ENCODE data around the gene PPP1R12A.

The PPP1R12A gene

DNA sequence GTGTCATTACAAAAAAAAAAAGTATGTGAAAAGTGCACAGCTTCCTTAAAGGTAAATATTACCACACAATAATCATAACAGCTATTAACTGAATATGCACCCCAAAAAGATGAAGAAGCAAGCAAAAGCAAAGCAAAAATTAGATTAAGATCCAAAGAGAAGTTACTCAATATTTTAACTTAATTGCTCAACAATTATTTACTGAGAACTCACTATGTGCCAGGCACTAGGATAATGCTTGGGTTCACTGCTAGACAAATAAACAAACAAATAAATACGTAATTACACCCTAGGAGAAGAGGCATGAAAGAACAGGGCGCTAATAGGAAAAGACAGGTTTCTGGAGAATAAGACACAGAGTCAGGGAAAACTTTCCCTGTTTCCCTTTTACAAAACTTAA is 33.4 kb downstream of the PPP1R12A start:
- H3K9ac ChIP-seq (ENCODE audit: low read length): no peak overlapping the region
- H3K36me3 ChIP-seq (ENCODE audit: control insufficient read depth, insufficient read depth, low read length): no peaks in the 10 kb centered on the region
- no peak overlapping the region for H3K27ac ChIP-seq (ENCODE audit: low read depth, low read length)
- H3K4me1 ChIP-seq (ENCODE audit: control insufficient read depth, insufficient read depth, low read length): peaks cover 19% of the 10 kb centered on the region
- no peaks in the 10 kb centered on the region for H3K27me3 ChIP-seq (ENCODE audit: control insufficient read depth, insufficient read depth, low read length)
- H3K4me3 ChIP-seq (ENCODE audit: low read length): no peak overlapping the region

GRCh38 chr12:79900951-79901350 is 33.9 kb downstream of the PPP1R12A start:
- Histone ChIP-seq H3K4me1 (ENCODE audit: control insufficient read depth, insufficient read depth, low read length) (peaks cover 19% of the 10 kb centered on the region), H3K27ac (ENCODE audit: low read depth, low read length) (no peak overlapping the region), H3K4me3 (ENCODE audit: low read length) (no peak overlapping the region), H3K27me3 (ENCODE audit: control insufficient read depth, insufficient read depth, low read length) (no peaks in the 10 kb centered on the region), H3K9ac (ENCODE audit: low read length) (no peak overlapping the region), H3K36me3 (ENCODE audit: control insufficient read depth, insufficient read depth, low read length) (no peaks in the 10 kb centered on the region)

- Histone ChIP-seq H3K27me3 (ENCODE audit: control insufficient read depth, insufficient read depth, low read length) (no peaks in the 10 kb centered on the region), H3K4me3 (ENCODE audit: low read length) (no peak overlapping the region), H3K9ac (ENCODE audit: low read length) (no peak overlapping the region), H3K4me1 (ENCODE audit: control insufficient read depth, insufficient read depth, low read length) (peaks cover 16% of the 10 kb centered on the region), H3K36me3 (ENCODE audit: control insufficient read depth, insufficient read depth, low read length) (no peaks in the 10 kb centered on the region), H3K27ac (ENCODE audit: low read depth, low read length) (no peak overlapping the region)
Observed at GRCh38 chr12:79900199-79900598, 34.7 kb downstream of the PPP1R12A start.

- Histone ChIP-seq H3K9ac (ENCODE audit: low read length) (no peak overlapping the region), H3K27ac (ENCODE audit: low read depth, low read length) (no peak overlapping the region), H3K36me3 (ENCODE audit: control insufficient read depth, insufficient read depth, low read length) (no peaks in the 10 kb centered on the region), H3K4me3 (ENCODE audit: low read length) (no peak overlapping the region), H3K27me3 (ENCODE audit: control insufficient read depth, insufficient read depth, low read length) (no peaks in the 10 kb centered on the region), H3K4me1 (ENCODE audit: control insufficient read depth, insufficient read depth, low read length) (peaks cover 21% of the 10 kb centered on the region)
Observed at GRCh38 chr12:79897617-79898016, 37.3 kb downstream of the PPP1R12A start.

GRCh38 chr12:79895804-79896203 is 39.1 kb downstream of the PPP1R12A start:
- H3K9ac ChIP-seq (ENCODE audit: low read length): no peak overlapping the region
- no peak overlapping the region for H3K4me3 ChIP-seq (ENCODE audit: low read length)
- H3K27me3 ChIP-seq (ENCODE audit: control insufficient read depth, insufficient read depth, low read length): no peaks in the 10 kb centered on the region
- H3K27ac ChIP-seq (ENCODE audit: low read depth, low read length): no peak overlapping the region
- peaks cover 10% of the 10 kb centered on the region for H3K4me1 ChIP-seq (ENCODE audit: control insufficient read depth, insufficient read depth, low read length)
- no peaks in the 10 kb centered on the region for H3K36me3 ChIP-seq (ENCODE audit: control insufficient read depth, insufficient read depth, low read length)

DNA sequence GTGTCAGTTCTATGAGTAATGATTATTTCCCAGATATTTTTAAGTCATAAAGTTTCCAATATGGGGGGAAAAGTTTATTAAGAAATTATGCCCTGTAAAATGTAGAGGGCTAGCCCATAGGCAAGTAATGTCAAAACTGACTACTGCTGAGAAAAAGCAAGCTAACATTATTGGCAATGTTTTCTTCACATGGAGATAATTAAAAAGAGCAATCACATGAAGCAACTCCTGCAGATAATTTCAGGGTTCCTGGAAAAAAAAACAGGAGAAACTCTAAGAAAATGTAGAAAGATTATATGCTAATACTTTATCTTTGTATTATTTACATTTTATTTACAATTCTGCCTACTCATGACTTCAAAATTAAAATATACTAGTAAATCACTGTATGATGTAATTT is 39.8 kb downstream of the PPP1R12A start:
- Histone ChIP-seq H3K27ac (ENCODE audit: low read depth, low read length) (no peak overlapping the region), H3K27me3 (ENCODE audit: control insufficient read depth, insufficient read depth, low read length) (no peaks in the 10 kb centered on the region)

GRCh38 chr12:79891506-79892162 is 43.3 kb downstream of the PPP1R12A start:
- no peak overlapping the region for H3K27ac ChIP-seq (ENCODE audit: low read depth, low read length)
- no peak overlapping the region for H3K4me3 ChIP-seq (ENCODE audit: low read length)
- peaks cover 20% of the 10 kb centered on the region for H3K4me1 ChIP-seq (ENCODE audit: control insufficient read depth, insufficient read depth, low read length)
- H3K27me3 ChIP-seq (ENCODE audit: control insufficient read depth, insufficient read depth, low read length): no peaks in the 10 kb centered on the region
- H3K9ac ChIP-seq (ENCODE audit: low read length): no peak overlapping the region
- no peaks in the 10 kb centered on the region for H3K36me3 ChIP-seq (ENCODE audit: control insufficient read depth, insufficient read depth, low read length)

More for the DNA sequence above, 39.8 kb downstream of the PPP1R12A start:
- Histone ChIP-seq H3K4me3 (ENCODE audit: low read length) (no peak overlapping the region), H3K9ac (ENCODE audit: low read length) (no peak overlapping the region), H3K4me1 (ENCODE audit: control insufficient read depth, insufficient read depth, low read length) (peaks cover 10% of the 10 kb centered on the region), H3K36me3 (ENCODE audit: control insufficient read depth, insufficient read depth, low read length) (no peaks in the 10 kb centered on the region)

DNA sequence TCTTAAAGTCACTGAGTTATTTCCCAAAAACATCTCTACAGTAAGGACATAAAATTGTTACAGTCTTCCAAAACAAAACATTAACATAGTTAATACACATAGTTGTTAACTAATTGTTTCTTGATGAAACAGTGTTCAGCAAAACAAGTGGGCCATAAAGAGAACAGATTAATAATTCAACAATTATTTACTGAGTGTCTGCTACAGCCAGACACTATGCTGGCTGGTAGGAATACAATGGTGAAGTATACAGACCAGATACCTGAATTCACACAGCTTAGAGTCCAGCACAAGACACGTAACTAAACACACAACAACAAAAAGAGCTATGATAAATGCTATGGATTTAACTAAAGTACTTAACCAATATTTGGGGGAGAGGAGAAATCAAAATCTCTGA is 47.0 kb downstream of the PPP1R12A start:
- H3K27me3 ChIP-seq (ENCODE audit: control insufficient read depth, insufficient read depth, low read length): no peaks in the 10 kb centered on the region
- H3K36me3 ChIP-seq (ENCODE audit: control insufficient read depth, insufficient read depth, low read length): no peaks in the 10 kb centered on the region
- H3K27ac ChIP-seq (ENCODE audit: low read depth, low read length): no peak overlapping the region
- H3K4me3 ChIP-seq (ENCODE audit: low read length): no peak overlapping the region
- no peak overlapping the region for H3K9ac ChIP-seq (ENCODE audit: low read length)
- H3K4me1 ChIP-seq (ENCODE audit: control insufficient read depth, insufficient read depth, low read length): peaks cover 26% of the 10 kb centered on the region

GRCh38 chr12:79886917-79887519 is 47.9 kb downstream of the PPP1R12A start:
- Histone ChIP-seq H3K9ac (ENCODE audit: low read length) (no peak overlapping the region), H3K27ac (ENCODE audit: low read depth, low read length) (no peak overlapping the region), H3K4me1 (ENCODE audit: control insufficient read depth, insufficient read depth, low read length) (peaks cover 26% of the 10 kb centered on the region), H3K36me3 (ENCODE audit: control insufficient read depth, insufficient read depth, low read length) (no peaks in the 10 kb centered on the region), H3K4me3 (ENCODE audit: low read length) (no peak overlapping the region), H3K27me3 (ENCODE audit: control insufficient read depth, insufficient read depth, low read length) (no peaks in the 10 kb centered on the region)

- Histone ChIP-seq H3K36me3 (ENCODE audit: control insufficient read depth, insufficient read depth, low read length) (no peaks in the 10 kb centered on the region), H3K27ac (ENCODE audit: low read depth, low read length) (no peak overlapping the region), H3K27me3 (ENCODE audit: control insufficient read depth, insufficient read depth, low read length) (no peaks in the 10 kb centered on the region), H3K9ac (ENCODE audit: low read length) (no peak overlapping the region), H3K4me1 (ENCODE audit: control insufficient read depth, insufficient read depth, low read length) (peaks cover 26% of the 10 kb centered on the region), H3K4me3 (ENCODE audit: low read length) (no peak overlapping the region)
Observed at GRCh38 chr12:79885911-79886490, 48.9 kb downstream of the PPP1R12A start.

- H3K36me3 ChIP-seq (ENCODE audit: control insufficient read depth, insufficient read depth, low read length): no peaks in the 10 kb centered on the region
- H3K27ac ChIP-seq (ENCODE audit: low read depth, low read length): no peak overlapping the region
- no peak overlapping the region for H3K9ac ChIP-seq (ENCODE audit: low read length)
- H3K27me3 ChIP-seq (ENCODE audit: control insufficient read depth, insufficient read depth, low read length): no peaks in the 10 kb centered on the region
- H3K4me1 ChIP-seq (ENCODE audit: control insufficient read depth, insufficient read depth, low read length): peaks cover 26% of the 10 kb centered on the region
- no peak overlapping the region for H3K4me3 ChIP-seq (ENCODE audit: low read length)
Observed at GRCh38 chr12:79884401-79885006, 50.4 kb downstream of the PPP1R12A start.

GRCh38 chr12:79883216-79883615 is 51.7 kb downstream of the PPP1R12A start:
- Histone ChIP-seq H3K9ac (ENCODE audit: low read length) (no peak overlapping the region), H3K4me3 (ENCODE audit: low read length) (no peak overlapping the region), H3K36me3 (ENCODE audit: control insufficient read depth, insufficient read depth, low read length) (no peaks in the 10 kb centered on the region), H3K4me1 (ENCODE audit: control insufficient read depth, insufficient read depth, low read length) (peaks cover 20% of the 10 kb centered on the region), H3K27ac (ENCODE audit: low read depth, low read length) (no peak overlapping the region), H3K27me3 (ENCODE audit: control insufficient read depth, insufficient read depth, low read length) (no peaks in the 10 kb centered on the region)
